GM21717 (cell line): ENCODE measurements around the gene NLGN1.

Experiments used
- ATAC-seq: cut with Tn5 transposase; IDR thresholded peaks from one replicate; pipeline ENCODE4 v1.9.1; 2021; ENCODE audit warnings: mild to moderate bottlenecking, moderate library complexity; ENCODE audit not compliant: unreplicated experiment

The NLGN1 gene

GRCh38 chr3:173823911-173824460 lies 426.4 kb downstream of the NLGN1 start:
- no peak for ATAC-seq

- ATAC-seq: no peak
These were observed 428.2 kb downstream of the NLGN1 start for GRCh38 chr3:173825730-173826129.

- ATAC-seq: no peak
These were observed 428.9 kb downstream of the NLGN1 start for GRCh38 chr3:173826416-173826815.

- ATAC-seq: no peak
These were observed 429.5 kb downstream of the NLGN1 start for GRCh38 chr3:173826901-173827609.

GRCh38 chr3:173838644-173839043 lies 441.1 kb downstream of the NLGN1 start:
- ATAC-seq: no peak

GRCh38 chr3:173839859-173840258 lies 442.3 kb downstream of the NLGN1 start:
- no peak for ATAC-seq

- no peak for ATAC-seq
These were observed 443.8 kb downstream of the NLGN1 start for GRCh38 chr3:173841334-173841733.

GRCh38 chr3:173843060-173843459 lies 445.5 kb downstream of the NLGN1 start:
- ATAC-seq: no peak

- no peak for ATAC-seq
These were observed 449.0 kb downstream of the NLGN1 start for GRCh38 chr3:173846584-173846983.

- no peak for ATAC-seq
These were observed 451.9 kb downstream of the NLGN1 start for GRCh38 chr3:173849489-173849888.

- ATAC-seq: no peak
These were observed 459.6 kb downstream of the NLGN1 start for GRCh38 chr3:173857154-173857553.

- ATAC-seq: no peak
These were observed 465.2 kb downstream of the NLGN1 start for GRCh38 chr3:173862701-173863100.

GRCh38 chr3:173863551-173863950 lies 466.0 kb downstream of the NLGN1 start:
- ATAC-seq: no peak

- ATAC-seq: no peak
These were observed 468.5 kb downstream of the NLGN1 start for GRCh38 chr3:173865900-173866498.

GRCh38 chr3:173869766-173870165 lies 472.2 kb downstream of the NLGN1 start:
- no peak for ATAC-seq

GRCh38 chr3:173870976-173871375 lies 473.4 kb downstream of the NLGN1 start:
- no peak for ATAC-seq

GRCh38 chr3:173875790-173876189 lies 478.2 kb downstream of the NLGN1 start:
- no peak for ATAC-seq

GRCh38 chr3:173876476-173876875 lies 478.9 kb downstream of the NLGN1 start:
- no peak for ATAC-seq

- no peak for ATAC-seq
These were observed 490.3 kb downstream of the NLGN1 start for GRCh38 chr3:173887888-173888287.

GRCh38 chr3:173889596-173889995 lies 492.1 kb downstream of the NLGN1 start:
- ATAC-seq: no peak

- ATAC-seq: no peak
These were observed 492.5 kb downstream of the NLGN1 start for GRCh38 chr3:173890091-173890490.
